K562 (cell line): ENCODE results near the gene PPM1G. TPM values are rescaled to one million over a fixed set of nuclear protein-coding genes. Genes with fewer than 3 reads are reported as not detected.

Experiments
- ATAC-seq: fragments of 200-7000 bp; cut with Tn5 transposase; 3 replicates; pipeline ENCODE4 v1.9.1; 2020; ENCODE audit warnings: moderate library complexity
- BruUV-seq: library from RNA; stranded (reverse); fragments of 400-500 nt; replicated peaks from 2 replicates; lab custom pipeline; 2021; lab: Mats Ljungman, UMichigan
- CTCF ChIA-PET: fragments of 300-600 bp; formaldehyde crosslinking; extraction: SDS; loops from one replicate; lab custom pipeline; 2021; ENCODE audit warnings: low intra/inter-chr PET ratio; lab: Yijun Ruan, JAX
- POLR2A ChIA-PET: fragments of 300-600, 350-650 bp; sonication (Branson Sonifier 250); formaldehyde crosslinking; extraction: SDS; loops from one replicate; lab custom pipeline; 2021; ENCODE audit warnings: antibody characterized with exemption, inconsistent platforms; lab: Yijun Ruan, JAX
- DNase-seq, 4 experiments: peaks; one replicate each; pipeline versions ENCODE4 v3.0.0 to v3.0.0-alpha.2; 2011 to 2018; ENCODE audit warnings: low spot score in 3 of 4, mixed read lengths in 3 of 4; ENCODE audit errors: extremely low read depth in 1 of 4
- FAIRE-seq: peaks from 2 replicates; lab custom pipeline; 2011; peaks lifted over from hg19 to GRCh38; lab: Jason Lieb, UNC
- H2AFZ ChIP-seq: 2 replicates; pipeline ENCODE4 v1.6.0; 2011; ENCODE audit warnings: low read depth, low read length, control low read depth, inconsistent platforms
- H3K27ac ChIP-seq: fragments of 200-600 bp; 3 replicates; pipeline ENCODE4 v1.8.0; 2011; ENCODE audit warnings: low read depth, mild to moderate bottlenecking, control low read depth, inconsistent platforms, low read length, moderate library complexity, mixed read lengths; ENCODE audit errors: extremely low read depth
- H3K27me3 ChIP-seq, 2 experiments: fragments of 300-600 bp in 1 of 2; 2 replicates in 1 of 2; 3 replicates in 1 of 2; pipeline versions ENCODE4 v1.6.0 to v1.8.0; 2011; ENCODE audit warnings: inconsistent platforms in 2 of 2, low read length in 2 of 2, mild to moderate bottlenecking in 1 of 2, mixed read lengths in 1 of 2, moderate library complexity in 1 of 2; ENCODE audit not compliant: control insufficient read depth in 2 of 2, insufficient read depth in 2 of 2
- H3K36me3 ChIP-seq: fragments of 300-600 bp; 3 replicates; pipeline ENCODE4 v1.8.0; 2011; ENCODE audit warnings: mild to moderate bottlenecking, low read length, inconsistent platforms; ENCODE audit not compliant: control insufficient read depth, insufficient read depth
- H3K4me1 ChIP-seq, 2 experiments: fragments of 200-600 bp in 1 of 2; replicated peaks in 1 of 2; 2 replicates in 1 of 2; 3 replicates in 1 of 2; pipeline versions ENCODE4 v1.5.1 to v1.8.0; 2011; ENCODE audit warnings: inconsistent platforms in 2 of 2, low read length in 2 of 2, mild to moderate bottlenecking in 1 of 2, mixed read lengths in 1 of 2, moderate library complexity in 1 of 2; ENCODE audit not compliant: control insufficient read depth in 2 of 2, insufficient read depth in 2 of 2
- H3K4me2 ChIP-seq: 2 replicates; pipeline ENCODE4 v1.6.1; 2011; ENCODE audit warnings: low read length, control low read depth, inconsistent platforms, mixed read lengths; ENCODE audit not compliant: insufficient read depth
- H3K4me3 ChIP-seq: fragments of 200-600 bp; sonication (generic), shearing (Covaris generic); 2 replicates; pipeline ENCODE4 v1.5.1; 2016; ENCODE audit warnings: control low read depth, inconsistent platforms
- H3K79me2 ChIP-seq: fragments of 200-600 bp; 3 replicates; pipeline ENCODE4 v1.8.0; 2011; ENCODE audit warnings: low read length, inconsistent platforms; ENCODE audit not compliant: control insufficient read depth, insufficient read depth
- H3K9ac ChIP-seq, 2 experiments: 2 replicates each; pipeline versions ENCODE4 v1.6.0 to v1.6.1; 2011; ENCODE audit warnings: low read depth in 2 of 2, low read length in 2 of 2, control low read depth in 1 of 2, inconsistent platforms in 1 of 2, mild to moderate bottlenecking in 1 of 2, mixed read lengths in 1 of 2; ENCODE audit not compliant: insufficient read depth in 1 of 2
- H3K9me1 ChIP-seq: one replicate; pipeline ENCODE4 v1.6.0; 2011; ENCODE audit warnings: inconsistent platforms, mild to moderate bottlenecking, low read length, moderate library complexity; ENCODE audit not compliant: control insufficient read depth, insufficient read depth
- H3K9me3 ChIP-seq: replicated peaks from 2 replicates; pipeline ENCODE4 v1.5.1; 2011; ENCODE audit warnings: low read depth, low read length, inconsistent platforms; ENCODE audit not compliant: control insufficient read depth, insufficient read depth
- H4K20me1 ChIP-seq: replicated peaks from 2 replicates; pipeline ENCODE4 v1.6.1; 2011; ENCODE audit warnings: low read length, inconsistent platforms, mixed read lengths; ENCODE audit not compliant: control insufficient read depth, insufficient read depth
- BCOR ChIP-seq: fragments of 450-650 bp; IDR thresholded peaks from 2 replicates; pipeline ENCODE4 v1.6.1; 2016
- LCOR ChIP-seq: sonication (generic); formaldehyde crosslinking; IDR thresholded peaks from 2 replicates; pipeline ENCODE4 v1.8.0; 2022; ENCODE audit warnings: mild to moderate bottlenecking, missing genetic modification reagents
- U2AF2 ChIP-seq: fragments of 200-400 bp; formaldehyde crosslinking; optimal IDR thresholded peaks from 2 replicates; pipeline ENCODE3; 2017; ENCODE audit warnings: low read depth, mild to moderate bottlenecking, low read length
- YY1 ChIP-seq, 3 experiments: IDR thresholded peaks; 2 replicates each; pipeline ENCODE4 v1.6.1; 2011; ENCODE audit warnings: low read length in 2 of 3, mild to moderate bottlenecking in 2 of 3, moderate library complexity in 2 of 3, borderline replicate concordance in 1 of 3, control low read depth in 1 of 3, low read depth in 1 of 3; ENCODE audit not compliant: insufficient read depth in 3 of 3, insufficient replicate concordance in 2 of 3, control insufficient read depth in 1 of 3, insufficient read length in 1 of 3; ENCODE audit errors: extremely low read depth in 1 of 3
- ZNF316 ChIP-seq: fragments of 450-650 bp; IDR thresholded peaks from 2 replicates; pipeline ENCODE4 v1.6.1; 2016
- WGBS: fragments of 100-300 bp; shearing (Covaris generic); methylation state at CpG from one replicate; pipeline ENCODE4 v1.1.6; 2016; ENCODE audit warnings: low coverage, mixed read lengths; ENCODE audit not compliant: insufficient coverage; ENCODE audit errors: missing lambda C conversion rate; 5-methylcytosine and 5-hydroxymethylcytosine counted together
- in situ Hi-C: fragments of 300-500 bp; cut with MboI; formaldehyde crosslinking; loops from 4 replicates; pipeline ENCODE4 v1.15.0; 2018; ENCODE audit warnings: inconsistent platforms, mixed read lengths
- intact Hi-C: fragments of 100-400 bp; cut with micrococcal nuclease; formaldehyde crosslinking; loops from 2 replicates; pipeline ENCODE4 v1.14.2; 2022
- polyA plus RNA-seq, 8 experiments: library from polyadenylated mRNA; depleted of rRNA in 4 of 8; stranded (reverse) in 5 of 8; unstranded in 3 of 8; fragments of >200 nt; fragmentation: Nextera tagmentation in 2 of 8; fragmentation: Illumina TruSeq in 1 of 8; extraction: Ambion mirVana in 2 of 8; extraction: Trizol in 1 of 8; gene quantifications; 2 replicates each; pipeline versions ENCODE4 v1.2.1 to v1.2.3, GENCODE V29; 2011 to 2014; ENCODE audit warnings: inconsistent platforms in 1 of 8, missing spikeins in 1 of 8
- total RNA-seq, 7 experiments: library from RNA; depleted of rRNA in 6 of 7; stranded (reverse); fragments of >200 nt in 6 of 7; fragmentation: Illumina TruSeq in 2 of 7; extraction: Trizol in 2 of 7; gene quantifications; 2 replicates each; pipeline versions ENCODE4 v1.2.1 to v1.2.3, GENCODE V29; 2011 to 2021; ENCODE audit warnings: low replicate concordance in 1 of 7

Gene PPM1G
- total and polyA plus RNA-seq, 9 of the 15 experiments (the other 6 are each of a cell fraction or from before 2014, with no cell fraction given) = 61.7 to 230 (median 153) TPM

- POLR2A ChIA-PET = no interaction called here
- Histone ChIP-seq H4K20me1 (no peaks in the 10 kb centered on the region), H3K4me1 (0 out of 5 replicates have a peak, but pooled peaks cover 0 to 3% of the 10 kb centered on the region in 2 experiments), H3K9me3 (no peaks in the 10 kb centered on the region), H3K27ac (no peak overlapping the region), H3K27me3 (no peaks in the 10 kb centered on the region), H3K4me2 (no peak overlapping the region)
- 41% methylated on average over 6 of the region's 6 CpGs for whole genome bisulfite sequencing
- 0 out of 2 replicates have a peak, but pooled peaks have one; percentile 26 for TF ChIP-seq BCOR
- TF ChIP-seq YY1 (IDR thresholded peaks at IDR 0.05; ENCODE audit: borderline replicate concordance in 1 of 3, control insufficient read depth in 1 of 3, extremely low read depth in 1 of 3, insufficient read depth in 3 of 3, insufficient read length in 1 of 3, insufficient replicate concordance in 2 of 3, low read depth in 1 of 3, low read length in 2 of 3) = no peak
- TF ChIP-seq U2AF2 = no peak
- TF ChIP-seq, all 486 proteins: peak for 1
- in situ Hi-C loops (no loop called here), intact Hi-C loops (no loop called here)
- no TSS peak for BruUV-seq
- no peaks in the 10 kb centered on the region for H3K79me2 ChIP-seq
- H2AFZ ChIP-seq = 0 out of 2 replicates have a peak overlapping the region, but pooled peaks have one; percentile 32
- no peak overlapping the region for H3K9ac ChIP-seq
- H3K9me1 ChIP-seq = no peaks in the 10 kb centered on the region
- FAIRE-seq (no peak), ATAC-seq (no peak; the same call in 2 of the 3 replicates), DNase-seq (no peak)
- no peaks in the 10 kb centered on the region for H3K36me3 ChIP-seq
- CTCF ChIA-PET = no interaction called here
- H3K4me3 ChIP-seq = no peak overlapping the region
These were observed 6.8 kb upstream of the PPM1G start for GRCh38 chr2:27416151-27416550.

GRCh38 chr2:27412419-27413152 lies 3.2 kb upstream of the PPM1G start:
- peaks cover 6 to 20% of the 10 kb centered on the region in 2 experiments; a peak in 4 of 5 replicates for H3K4me1 ChIP-seq

More at GRCh38 chr2:27412419-27413152, 3.2 kb upstream of the PPM1G start:
- DNase-seq = no peak
- H3K36me3 ChIP-seq = peaks cover 1% of the 10 kb centered on the region; the same call in 1 of the 3 replicates
- no peaks in the 10 kb centered on the region for H3K9me1 ChIP-seq
- no peaks in the 10 kb centered on the region for H4K20me1 ChIP-seq
- no peak for FAIRE-seq
- no peak overlapping the region for H3K9ac ChIP-seq
- TF ChIP-seq ZNF316 = peak; percentile 46; the same call in 1 of the 2 replicates
- no peak for TF ChIP-seq LCOR (CRISPR knock-in tag)
- in situ Hi-C loops = no loop called here
- ChIA-PET POLR2A (interaction anchor here (0.6 kb wide), 1 partner anchor 271 kb away, joined by 4 read pairs; no protein-coding TSS in a partner anchor), CTCF (no interaction called here)
- no peak for ATAC-seq
- no peak overlapping the region for H3K4me2 ChIP-seq
- H3K79me2 ChIP-seq = peaks cover 21% of the 10 kb centered on the region
- no TSS peak for BruUV-seq
- H2AFZ ChIP-seq = peak overlapping the region; percentile 27
- no peak overlapping the region for H3K4me3 ChIP-seq
- H3K9me3 ChIP-seq = no peaks in the 10 kb centered on the region
- H3K27ac ChIP-seq = no peak overlapping the region
- no peaks in the 10 kb centered on the region for H3K27me3 ChIP-seq
- 71% methylated on average over 9 of the region's 9 CpGs for WGBS
- intact Hi-C loops = no loop called here
